GM23338 (cell line): ENCODE data around the gene UBAC1. TPM values are rescaled to one million over a fixed set of nuclear protein-coding genes. Genes with fewer than 3 reads are reported as not detected.

Experiments
- ATAC-seq: fragments of 200-7000 bp; cut with Tn5 transposase; 3 replicates; pipeline ENCODE4 v1.9.1; 2020
- DNase-seq: peaks from one replicate; pipeline ENCODE4 v3.0.0-alpha.2; 2015; ENCODE audit warnings: low spot score
- H2AFZ ChIP-seq: fragments of 200-600 bp; sonication (generic); 2 replicates; pipeline ENCODE4 v1.8.0; 2016; ENCODE audit warnings: antibody characterized with exemption, mild to moderate bottlenecking, moderate library complexity
- H3F3A ChIP-seq: fragments of 200-600 bp; sonication (generic); replicated peaks from 2 replicates; pipeline ENCODE4 v1.8.0; 2017; ENCODE audit warnings: antibody characterized with exemption, mixed run types, low read depth
- H3K27ac ChIP-seq: fragments of 200-600 bp; sonication (generic); 2 replicates; pipeline ENCODE4 v1.6.1; 2016; ENCODE audit warnings: low read depth
- H3K27me3 ChIP-seq: fragments of 200-600 bp; sonication (generic); 2 replicates; pipeline ENCODE4 v1.8.0; 2016; ENCODE audit warnings: mild to moderate bottlenecking, mixed run types, moderate library complexity; ENCODE audit not compliant: insufficient read depth
- H3K36me3 ChIP-seq: fragments of 200-600 bp; sonication (generic); 2 replicates; pipeline ENCODE4 v1.8.0; 2016; ENCODE audit warnings: mild to moderate bottlenecking; ENCODE audit not compliant: insufficient read depth
- H3K4me1 ChIP-seq: fragments of 200-600 bp; sonication (generic); 2 replicates; pipeline ENCODE4 v1.8.0; 2016; ENCODE audit warnings: mild to moderate bottlenecking, moderate library complexity; ENCODE audit not compliant: insufficient read depth
- H3K4me2 ChIP-seq: fragments of 200-600 bp; sonication (generic); 2 replicates; pipeline ENCODE4 v1.7.1; 2017; ENCODE audit warnings: mixed run types
- H3K4me3 ChIP-seq: fragments of 200-600 bp; sonication (generic); 2 replicates; pipeline ENCODE4 v1.6.1; 2016; ENCODE audit warnings: mixed run types
- H3K79me2 ChIP-seq: fragments of 200-600 bp; sonication (generic); replicated peaks from 2 replicates; pipeline ENCODE4 v1.8.0; 2017; ENCODE audit warnings: mild to moderate bottlenecking; ENCODE audit not compliant: insufficient read depth
- H3K9me2 ChIP-seq: fragments of 200-600 bp; sonication (generic); 2 replicates; pipeline ENCODE4 v1.8.0; 2017; ENCODE audit not compliant: insufficient read depth
- H4K20me1 ChIP-seq: fragments of 200-600 bp; sonication (generic); replicated peaks from 2 replicates; pipeline ENCODE4 v1.8.0; 2017; ENCODE audit warnings: mild to moderate bottlenecking; ENCODE audit not compliant: insufficient read depth
- H3K27ac Mint-ChIP-seq: 2 replicates; pipeline ENCODE4 v1.8.0; 2020; ENCODE audit warnings: inconsistent platforms, mild to moderate bottlenecking, moderate library complexity, mixed read lengths
- H3K27me3 Mint-ChIP-seq: 3 replicates; pipeline ENCODE4 v1.8.0; 2022; ENCODE audit warnings: low read depth, mild to moderate bottlenecking, moderate library complexity, mixed read lengths, inconsistent platforms; ENCODE audit not compliant: insufficient read depth, poor library complexity
- H3K36me3 Mint-ChIP-seq: 3 replicates; pipeline ENCODE4 v1.8.0; 2021; ENCODE audit warnings: low read depth, mild to moderate bottlenecking, inconsistent platforms, moderate library complexity, mixed read lengths
- H3K4me1 Mint-ChIP-seq: 3 replicates; pipeline ENCODE4 v1.8.0; 2020; ENCODE audit warnings: mild to moderate bottlenecking, inconsistent platforms, mixed read lengths
- H3K4me3 Mint-ChIP-seq: 3 replicates; pipeline ENCODE4 v1.8.0; 2021; ENCODE audit warnings: moderate library complexity, mild to moderate bottlenecking, inconsistent platforms, mixed read lengths
- H3K9me3 Mint-ChIP-seq: 3 replicates; pipeline ENCODE4 v1.8.0; 2020; ENCODE audit warnings: moderate library complexity, mild to moderate bottlenecking, inconsistent platforms, mixed read lengths
- CREB1 ChIP-seq: fragments of 250-450 bp; sonication (Bioruptor Pico); IDR thresholded peaks from 2 replicates; pipeline ENCODE4 v1.5.0; 2020; ENCODE audit warnings: low read depth, mild to moderate bottlenecking, moderate library complexity
- ETS1 ChIP-seq: IDR thresholded peaks from 2 replicates; pipeline ENCODE4 v1.6.1; 2016; ENCODE audit warnings: antibody characterized with exemption
- EZH2 ChIP-seq: fragments of 200-600 bp; sonication (generic); IDR thresholded peaks from one replicate; pipeline ENCODE4 v1.8.0; 2017; ENCODE audit warnings: antibody characterized with exemption, mild to moderate bottlenecking, low read depth; ENCODE audit not compliant: unreplicated experiment
- EZH2phosphoT487 ChIP-seq: fragments of 200-600 bp; sonication (generic); IDR thresholded peaks from one replicate; pipeline ENCODE4 v1.8.1; 2018; ENCODE audit warnings: antibody characterized with exemption; ENCODE audit not compliant: unreplicated experiment
- JUNB ChIP-seq: IDR thresholded peaks from one replicate; pipeline ENCODE4 v1.6.1; 2016; ENCODE audit warnings: antibody characterized with exemption; ENCODE audit not compliant: unreplicated experiment
- NANOG ChIP-seq: IDR thresholded peaks from 2 replicates; pipeline ENCODE4 v1.6.1; 2016; ENCODE audit warnings: antibody characterized with exemption, borderline replicate concordance
- POLR2AphosphoS5 ChIP-seq: IDR thresholded peaks from 2 replicates; pipeline ENCODE4 v1.6.1; 2016; ENCODE audit warnings: antibody characterized with exemption, low read depth
- STAT1 ChIP-seq: IDR thresholded peaks from one replicate; pipeline ENCODE4 v1.6.1; 2016; ENCODE audit warnings: antibody characterized with exemption; ENCODE audit not compliant: unreplicated experiment
- ZNF114 ChIP-seq: fragments of 250-450 bp; sonication (Bioruptor Pico); IDR thresholded peaks from 2 replicates; pipeline ENCODE4 v1.5.0; 2020; ENCODE audit warnings: mild to moderate bottlenecking, moderate library complexity
- ZNF331 ChIP-seq: fragments of 250-450 bp; sonication (Bioruptor Pico); IDR thresholded peaks from 2 replicates; pipeline ENCODE4 v1.5.0; 2020; ENCODE audit warnings: low read depth, mild to moderate bottlenecking, moderate library complexity
- ZNF462 ChIP-seq: fragments of 250-450 bp; sonication (Bioruptor Pico); IDR thresholded peaks from 2 replicates; pipeline ENCODE4 v1.5.0; 2020; ENCODE audit warnings: mild to moderate bottlenecking, moderate library complexity
- polyA plus RNA-seq: library from polyadenylated mRNA; unstranded; fragments of >200 nt; fragmentation: Nextera tagmentation; extraction: Ambion mirVana; gene quantifications from 2 replicates; pipeline ENCODE4 v1.2.1, GENCODE V29; 2016
- total RNA-seq: library from RNA; depleted of rRNA; stranded (reverse); fragments of >200 nt; shearing (Covaris generic); gene quantifications from 2 replicates; pipeline ENCODE4 v1.2.3, GENCODE V29; 2014
- TF ChIP-seq, protein P1 (sequence below), 2 experiments: fragments of 200-600 bp in 1 of 2; sonication (generic) in 1 of 2; conservative IDR thresholded peaks; 2 replicates each; pipeline versions ENCODE4 v1.5.1 to v1.6.1; 2016 to 2017; ENCODE audit warnings: antibody characterized with exemption in 2 of 2, low read depth in 2 of 2, mild to moderate bottlenecking in 2 of 2, moderate library complexity in 1 of 2

Gene UBAC1
- total and polyA plus RNA-seq, 2 experiments from 2014 or later, result 63.2 to 86.6 TPM

- TF ChIP-seq, protein P1, sequence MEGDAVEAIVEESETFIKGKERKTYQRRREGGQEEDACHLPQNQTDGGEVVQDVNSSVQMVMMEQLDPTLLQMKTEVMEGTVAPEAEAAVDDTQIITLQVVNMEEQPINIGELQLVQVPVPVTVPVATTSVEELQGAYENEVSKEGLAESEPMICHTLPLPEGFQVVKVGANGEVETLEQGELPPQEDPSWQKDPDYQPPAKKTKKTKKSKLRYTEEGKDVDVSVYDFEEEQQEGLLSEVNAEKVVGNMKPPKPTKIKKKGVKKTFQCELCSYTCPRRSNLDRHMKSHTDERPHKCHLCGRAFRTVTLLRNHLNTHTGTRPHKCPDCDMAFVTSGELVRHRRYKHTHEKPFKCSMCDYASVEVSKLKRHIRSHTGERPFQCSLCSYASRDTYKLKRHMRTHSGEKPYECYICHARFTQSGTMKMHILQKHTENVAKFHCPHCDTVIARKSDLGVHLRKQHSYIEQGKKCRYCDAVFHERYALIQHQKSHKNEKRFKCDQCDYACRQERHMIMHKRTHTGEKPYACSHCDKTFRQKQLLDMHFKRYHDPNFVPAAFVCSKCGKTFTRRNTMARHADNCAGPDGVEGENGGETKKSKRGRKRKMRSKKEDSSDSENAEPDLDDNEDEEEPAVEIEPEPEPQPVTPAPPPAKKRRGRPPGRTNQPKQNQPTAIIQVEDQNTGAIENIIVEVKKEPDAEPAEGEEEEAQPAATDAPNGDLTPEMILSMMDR (conservative IDR thresholded peaks at IDR 0.05; ENCODE audit: low read depth in 2 of 2), result no peak
- TF ChIP-seq JUNB (no peak), STAT1 (no peak), EZH2 (no peak), ETS1 (no peak), CREB1 (CRISPR knock-in tag) (no peak), ZNF331 (CRISPR knock-in tag) (no peak)
Observed at GRCh38 chr9:135955934-135956801, 5.0 kb downstream of the UBAC1 start (continued).

DNA sequence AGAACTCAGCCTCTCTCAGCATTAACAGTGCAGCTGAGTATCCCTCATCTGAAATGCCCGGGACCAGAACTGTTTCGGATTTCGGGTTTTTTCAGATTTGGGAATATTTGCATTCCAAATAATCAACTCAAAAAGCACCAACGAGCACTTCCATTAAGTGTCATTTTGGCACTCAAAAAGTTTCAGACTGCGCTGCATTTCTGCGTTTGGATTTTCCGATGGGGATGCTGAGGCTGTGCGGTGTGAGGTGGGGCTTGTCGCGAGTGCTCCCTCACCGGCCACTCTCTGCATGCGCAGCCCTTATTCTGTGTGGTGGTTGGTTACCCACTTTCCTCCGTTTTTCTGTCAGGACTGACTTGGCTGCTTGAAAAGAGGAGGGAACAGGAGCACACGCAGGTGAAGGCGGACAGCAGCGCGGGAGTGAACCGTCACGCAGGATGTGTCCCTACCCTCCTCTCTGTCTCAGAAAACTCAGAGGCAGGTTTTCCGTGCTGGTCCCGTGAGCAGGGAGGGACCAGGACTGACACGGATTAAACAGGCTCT, 8.4 kb downstream of the UBAC1 start:
- no peaks in the 10 kb centered on the region; the same call in 2 of the 3 replicates for H3K4me1 Mint-ChIP-seq
- no peaks in the 10 kb centered on the region for H3K9me2 ChIP-seq
- no peak overlapping the region for H3K4me3 Mint-ChIP-seq
- no peak overlapping the region for H3K4me3 ChIP-seq
- H4K20me1 ChIP-seq, result 0 out of 2 replicates have a peak, but pooled peaks cover 8% of the 10 kb centered on the region
- H2AFZ ChIP-seq, result no peak overlapping the region
- H3K4me2 ChIP-seq, result no peak overlapping the region
- H3F3A ChIP-seq, result 0 out of 2 replicates have a peak, but pooled peaks cover 3% of the 10 kb centered on the region
- no peaks in the 10 kb centered on the region for H3K27me3 ChIP-seq
- no peaks in the 10 kb centered on the region for H3K9me3 Mint-ChIP-seq
- H3K27me3 Mint-ChIP-seq, result peaks cover 5% of the 10 kb centered on the region
- H3K79me2 ChIP-seq, result peaks cover 28% of the 10 kb centered on the region
- DNase-seq (no peak), ATAC-seq (no peak)
- H3K27ac ChIP-seq, result no peak overlapping the region
- H3K27ac Mint-ChIP-seq, result no peak overlapping the region
- H3K4me1 ChIP-seq, result no peaks in the 10 kb centered on the region
- H3K36me3 Mint-ChIP-seq, result peaks cover 36% of the 10 kb centered on the region
- peaks cover 13% of the 10 kb centered on the region for H3K36me3 ChIP-seq
- no peak for TF ChIP-seq ZNF114 (CRISPR knock-in tag)
- TF ChIP-seq ZNF331 (CRISPR knock-in tag), result no peak
- TF ChIP-seq POLR2AphosphoS5, result no peak
- no peak for TF ChIP-seq ZNF462 (CRISPR knock-in tag)
- no peak for TF ChIP-seq CREB1 (CRISPR knock-in tag)
- TF ChIP-seq ETS1, result no peak
- TF ChIP-seq JUNB, result no peak
- TF ChIP-seq EZH2phosphoT487, result no peak
- no peak for TF ChIP-seq NANOG
- no peak for TF ChIP-seq EZH2
